ENCODE results near the gene RNASE4. TPM values are rescaled to one million over a fixed set of nuclear protein-coding genes. Genes with fewer than 3 reads are reported as not detected.
A peak's percentile ranks its signal among the peaks of the same experiment; 100 is the strongest.

The RNASE4 gene
- total RNA-seq, 3 donors from 2014 or later (not counting 1 experiment from before 2014, with no cell fraction given) = 0.60 to 0.68 TPM; not detected in 1

DNA sequence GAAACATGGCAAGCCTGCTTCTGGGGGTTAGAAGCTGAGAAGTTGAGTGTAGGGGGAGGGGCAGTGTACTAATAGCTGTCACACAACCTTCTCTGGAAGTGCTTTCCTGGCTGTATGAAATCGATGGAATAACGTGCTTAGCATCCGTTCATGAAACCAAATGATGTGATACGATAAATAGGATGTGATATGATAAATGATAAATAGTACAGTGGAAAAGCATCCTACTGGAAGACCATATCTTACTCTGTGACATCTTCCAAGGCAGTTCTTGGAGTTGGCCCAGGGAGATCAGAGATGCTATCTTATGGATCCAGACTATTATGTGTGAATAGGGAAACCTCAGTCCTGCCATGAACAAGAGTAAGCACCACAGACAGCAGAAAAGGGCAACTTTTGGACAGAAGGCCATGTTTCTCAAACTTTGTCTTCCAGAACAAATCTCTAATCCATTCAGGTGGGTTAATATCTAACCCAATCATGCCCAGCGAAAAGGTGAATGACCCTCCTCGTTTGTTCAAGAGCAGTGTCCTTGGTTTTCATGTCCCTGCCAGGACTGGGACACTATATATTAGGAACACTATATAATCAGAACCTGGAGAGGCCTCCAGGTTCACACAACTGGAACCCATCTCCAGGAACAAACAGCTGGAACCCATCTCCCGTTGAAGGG is 3.9 kb downstream of the RNASE4 start, which contains the start of gene ANG:
Gene ANG (plus strand): TSS at position 598 of the 673 bp plus-strand sequence. CDS start 4,801 bp downstream, outside the sequence.
- Mint-ChIP-seq H3K27me3 (ENCODE audit: low read depth in 2 of 2) (no peaks in the 10 kb centered on the region), H3K27ac (no peak within 1 kb of the TSS), H3K36me3 (no peaks in the 10 kb centered on the region), H3K4me3 (no peak within 1 kb of the TSS), H3K9me3 (no peaks in the 10 kb centered on the region), H3K4me1 (peaks cover 6% of the 10 kb centered on the region in 2 donors)
- H3K4me1 ChIP-seq (ENCODE audit: control insufficient read depth, insufficient read depth, low read length) = peaks cover 10% of the 10 kb centered on the region
- 79% methylated on average over 7 of the region's 7 CpGs for WGBS (ENCODE audit: insufficient coverage)
- intact Hi-C loops (cut with micrococcal nuclease) = no loop called here
- TF ChIP-seq, protein P1, sequence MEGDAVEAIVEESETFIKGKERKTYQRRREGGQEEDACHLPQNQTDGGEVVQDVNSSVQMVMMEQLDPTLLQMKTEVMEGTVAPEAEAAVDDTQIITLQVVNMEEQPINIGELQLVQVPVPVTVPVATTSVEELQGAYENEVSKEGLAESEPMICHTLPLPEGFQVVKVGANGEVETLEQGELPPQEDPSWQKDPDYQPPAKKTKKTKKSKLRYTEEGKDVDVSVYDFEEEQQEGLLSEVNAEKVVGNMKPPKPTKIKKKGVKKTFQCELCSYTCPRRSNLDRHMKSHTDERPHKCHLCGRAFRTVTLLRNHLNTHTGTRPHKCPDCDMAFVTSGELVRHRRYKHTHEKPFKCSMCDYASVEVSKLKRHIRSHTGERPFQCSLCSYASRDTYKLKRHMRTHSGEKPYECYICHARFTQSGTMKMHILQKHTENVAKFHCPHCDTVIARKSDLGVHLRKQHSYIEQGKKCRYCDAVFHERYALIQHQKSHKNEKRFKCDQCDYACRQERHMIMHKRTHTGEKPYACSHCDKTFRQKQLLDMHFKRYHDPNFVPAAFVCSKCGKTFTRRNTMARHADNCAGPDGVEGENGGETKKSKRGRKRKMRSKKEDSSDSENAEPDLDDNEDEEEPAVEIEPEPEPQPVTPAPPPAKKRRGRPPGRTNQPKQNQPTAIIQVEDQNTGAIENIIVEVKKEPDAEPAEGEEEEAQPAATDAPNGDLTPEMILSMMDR (IDR thresholded peaks at IDR 0.05) = no peak
- no peak for DNase-seq
- no peaks in the 10 kb centered on the region for H3K27me3 ChIP-seq (ENCODE audit: control insufficient read depth, insufficient read depth, low read length)
- no peak within 1 kb of the TSS for H3K27ac ChIP-seq (ENCODE audit: low read length)
- H3K4me3 ChIP-seq (ENCODE audit: low read length) = no peak within 1 kb of the TSS
- no peak for ATAC-seq
- no peaks in the 10 kb centered on the region for H3K36me3 ChIP-seq (ENCODE audit: control insufficient read depth, insufficient read depth, low read length)
- no peaks in the 10 kb centered on the region for H3K9me3 ChIP-seq (ENCODE audit: control insufficient read depth, insufficient read depth, low read length)

DNA sequence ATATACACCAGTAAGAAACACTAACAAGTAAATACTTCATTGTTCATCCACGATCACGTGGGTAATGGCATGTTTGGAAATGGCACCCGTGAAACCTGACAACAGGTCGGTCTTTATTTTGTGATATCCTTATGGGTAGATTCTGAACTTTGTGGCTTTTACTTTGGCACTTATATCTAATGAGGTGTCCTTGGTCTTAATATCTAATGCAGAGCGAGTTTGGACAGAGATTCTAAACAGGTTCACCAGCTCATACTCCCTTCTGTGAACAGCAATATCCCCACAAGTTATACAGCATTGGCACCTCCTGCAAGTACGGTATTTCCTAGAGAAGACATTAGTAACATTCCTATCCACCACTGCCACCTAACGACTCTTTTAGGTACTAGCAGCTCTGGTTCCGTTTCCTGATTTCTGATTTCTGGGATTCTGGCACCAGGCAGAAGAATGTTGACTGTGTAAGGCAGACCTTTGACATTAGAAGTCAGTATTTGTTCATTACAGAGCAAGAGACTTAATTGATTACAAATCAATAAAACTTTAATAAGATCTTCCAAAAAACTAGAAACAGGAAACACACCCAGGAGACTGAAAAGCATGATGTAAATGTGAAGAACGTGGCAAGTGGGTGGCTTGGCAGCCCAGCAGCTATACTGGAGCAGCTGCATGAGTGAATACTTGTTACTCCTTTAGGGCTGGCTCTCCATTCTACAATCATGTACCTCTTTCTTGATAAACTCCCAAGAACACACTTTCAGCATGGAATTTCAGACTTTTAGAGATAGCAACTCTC is 6.7 kb downstream of the RNASE4 start:
- WGBS (ENCODE audit: insufficient coverage) = 44% methylated on average over 6 of the region's 9 CpGs
- H3K9me3 ChIP-seq (ENCODE audit: control insufficient read depth, insufficient read depth, low read length) = no peaks in the 10 kb centered on the region
- no peaks in the 10 kb centered on the region for H3K4me1 ChIP-seq (ENCODE audit: control insufficient read depth, insufficient read depth, low read length)
- H3K27ac ChIP-seq (ENCODE audit: low read length) = no peak overlapping the region
- H3K9me3 Mint-ChIP-seq = no peaks in the 10 kb centered on the region
- H3K27me3 ChIP-seq (ENCODE audit: control insufficient read depth, insufficient read depth, low read length) = no peaks in the 10 kb centered on the region
- no peak overlapping the region for H3K27ac Mint-ChIP-seq
- DNase-seq (peak in 1 of 2 donors; percentile 87), ATAC-seq (peak; percentile 91 to 100 (median 98))
- intact Hi-C loops (cut with micrococcal nuclease) = loop anchor here (1.0 kb wide), 4 partner anchors 8 to 364 kb away; no protein-coding TSS in a partner anchor
- H3K4me3 Mint-ChIP-seq = no peak overlapping the region
- no peaks in the 10 kb centered on the region for H3K36me3 ChIP-seq (ENCODE audit: control insufficient read depth, insufficient read depth, low read length)
- peaks cover 6% of the 10 kb centered on the region in 2 donors for H3K4me1 Mint-ChIP-seq
- H3K4me3 ChIP-seq (ENCODE audit: low read length) = no peak overlapping the region
- no peaks in the 10 kb centered on the region for H3K36me3 Mint-ChIP-seq
- TF ChIP-seq, protein P1 (IDR thresholded peaks at IDR 0.05) = peak; percentile 83
- H3K27me3 Mint-ChIP-seq (ENCODE audit: low read depth in 2 of 2) = no peaks in the 10 kb centered on the region

DNA sequence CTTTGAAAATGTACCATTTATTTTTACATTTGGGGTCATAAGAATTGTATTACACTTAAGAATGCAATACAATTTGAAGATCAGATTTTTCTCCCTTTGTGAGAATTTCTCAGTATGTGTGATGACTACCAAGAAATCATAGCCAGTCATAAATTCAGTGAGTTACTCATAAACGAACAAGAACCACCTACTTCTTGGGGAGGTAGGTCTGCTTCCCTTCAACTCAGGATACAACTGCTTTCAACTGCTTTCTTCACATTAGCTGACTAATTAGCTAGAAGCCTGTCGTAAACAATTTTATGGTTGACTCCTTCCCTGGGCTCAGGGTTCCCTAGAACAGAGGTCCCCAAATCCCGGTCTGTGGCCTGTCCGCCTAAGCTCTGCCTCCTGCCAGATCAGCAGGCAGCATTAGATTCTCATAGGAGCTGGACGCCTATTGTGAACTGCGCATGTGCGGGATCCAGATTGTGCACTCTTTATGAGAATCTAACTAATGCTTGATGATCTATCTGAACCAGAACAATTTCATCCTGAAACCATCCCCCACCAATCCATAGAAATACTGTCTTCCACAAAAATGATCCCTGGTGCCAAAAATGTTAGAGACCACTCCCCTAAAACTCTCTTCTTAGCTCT is 7.9 kb downstream of the RNASE4 start:
- DNase-seq (no peak), ATAC-seq (no peak)
- Mint-ChIP-seq H3K27me3 (ENCODE audit: low read depth in 2 of 2) (no peaks in the 10 kb centered on the region), H3K4me3 (no peak overlapping the region), H3K36me3 (no peaks in the 10 kb centered on the region), H3K9me3 (no peaks in the 10 kb centered on the region), H3K4me1 (peaks cover 6% of the 10 kb centered on the region in 2 donors), H3K27ac (no peak overlapping the region)
- no peaks in the 10 kb centered on the region for H3K36me3 ChIP-seq (ENCODE audit: control insufficient read depth, insufficient read depth, low read length)
- intact Hi-C loops (cut with micrococcal nuclease) = no loop called here
- TF ChIP-seq, protein P1 (IDR thresholded peaks at IDR 0.05) = no peak
- H3K27ac ChIP-seq (ENCODE audit: low read length) = no peak overlapping the region
- 85% methylated on average over 7 of the region's 7 CpGs for WGBS (ENCODE audit: insufficient coverage)
- no peak overlapping the region for H3K4me3 ChIP-seq (ENCODE audit: low read length)
- no peaks in the 10 kb centered on the region for H3K27me3 ChIP-seq (ENCODE audit: control insufficient read depth, insufficient read depth, low read length)
- no peaks in the 10 kb centered on the region for H3K4me1 ChIP-seq (ENCODE audit: control insufficient read depth, insufficient read depth, low read length)
- no peaks in the 10 kb centered on the region for H3K9me3 ChIP-seq (ENCODE audit: control insufficient read depth, insufficient read depth, low read length)
